ENCODE results near the gene ZNF467. TPM values are rescaled to one million over a fixed set of nuclear protein-coding genes. Genes with fewer than 3 reads are reported as not detected.

Gene ZNF467
- total RNA-seq, 4 donors from 2014 or later: 0.40 to 6.7 (median 4.8) TPM

DNA sequence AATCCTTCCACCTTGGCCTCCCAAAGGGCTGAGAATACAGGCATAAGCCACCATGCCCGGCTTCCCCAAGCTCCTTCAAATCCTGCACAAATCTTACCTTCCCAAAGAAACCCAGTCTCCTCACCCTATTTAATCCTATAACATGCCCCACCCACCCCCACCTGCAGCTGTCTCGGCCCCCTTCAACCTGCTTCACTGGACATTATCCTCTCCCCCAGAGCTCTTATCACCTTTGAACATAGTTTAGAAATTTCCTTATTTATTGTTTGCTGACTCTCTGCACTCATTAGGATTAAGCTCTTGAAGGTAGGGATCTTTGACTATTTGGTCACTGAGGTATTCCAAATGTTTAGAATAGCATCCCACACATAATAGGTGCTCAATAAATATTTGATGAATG is 3.5 kb downstream of the ZNF467 start:
- Histone ChIP-seq H3K36me3 (no peaks in the 10 kb centered on the region), H3K27me3 (peaks cover 44% of the 10 kb centered on the region), H3K27ac (no peak overlapping the region), H3K4me3 (no peak overlapping the region), H3K4me1 (peaks cover 8 to 35% (median 20%) of the 10 kb centered on the region in 4 donors), H3K9me3 (no peaks in the 10 kb centered on the region)
- WGBS, 2 donors (ENCODE audit: low coverage in 1 of 2): 67 to 68% methylated on average over 2 of the region's 2 CpGs
- intact Hi-C loops (cut with DNase I; ENCODE audit: low total_unique reads): no loop called here
- no peak for DNase-seq
- in situ Hi-C loops (cut with MboI; ENCODE audit: low pct_ligation_motif_present in 1 of 4, low pct_unique_long_range_greater_than_20kb in 1 of 4, low sequenced_read_pairs in 3 of 4): no loop called here
- TF ChIP-seq EP300 (IDR thresholded peaks at IDR 0.05; ENCODE audit: low read depth) (no peak), POLR2A (IDR thresholded peaks at IDR 0.05) (no peak), POLR2AphosphoS5 (IDR thresholded peaks at IDR 0.05) (no peak)
- TF ChIP-seq, protein P1, sequence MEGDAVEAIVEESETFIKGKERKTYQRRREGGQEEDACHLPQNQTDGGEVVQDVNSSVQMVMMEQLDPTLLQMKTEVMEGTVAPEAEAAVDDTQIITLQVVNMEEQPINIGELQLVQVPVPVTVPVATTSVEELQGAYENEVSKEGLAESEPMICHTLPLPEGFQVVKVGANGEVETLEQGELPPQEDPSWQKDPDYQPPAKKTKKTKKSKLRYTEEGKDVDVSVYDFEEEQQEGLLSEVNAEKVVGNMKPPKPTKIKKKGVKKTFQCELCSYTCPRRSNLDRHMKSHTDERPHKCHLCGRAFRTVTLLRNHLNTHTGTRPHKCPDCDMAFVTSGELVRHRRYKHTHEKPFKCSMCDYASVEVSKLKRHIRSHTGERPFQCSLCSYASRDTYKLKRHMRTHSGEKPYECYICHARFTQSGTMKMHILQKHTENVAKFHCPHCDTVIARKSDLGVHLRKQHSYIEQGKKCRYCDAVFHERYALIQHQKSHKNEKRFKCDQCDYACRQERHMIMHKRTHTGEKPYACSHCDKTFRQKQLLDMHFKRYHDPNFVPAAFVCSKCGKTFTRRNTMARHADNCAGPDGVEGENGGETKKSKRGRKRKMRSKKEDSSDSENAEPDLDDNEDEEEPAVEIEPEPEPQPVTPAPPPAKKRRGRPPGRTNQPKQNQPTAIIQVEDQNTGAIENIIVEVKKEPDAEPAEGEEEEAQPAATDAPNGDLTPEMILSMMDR (IDR thresholded peaks at IDR 0.05): no peak

- intact Hi-C loops (cut with DNase I; ENCODE audit: low total_unique reads): no loop called here
- DNase-seq: no peak
- no peaks in the 10 kb centered on the region for H3K9me3 ChIP-seq
- peaks cover 45% of the 10 kb centered on the region for H3K27me3 ChIP-seq
- no peaks in the 10 kb centered on the region for H3K36me3 ChIP-seq
- WGBS, 2 donors (ENCODE audit: low coverage in 1 of 2): 95% methylated on average over 6 of the region's 7 CpGs; no CpG with 5 or more reads in 1 of the 2 donors
- TF ChIP-seq EP300 (IDR thresholded peaks at IDR 0.05; ENCODE audit: low read depth): no peak
- TF ChIP-seq POLR2AphosphoS5 (IDR thresholded peaks at IDR 0.05): no peak
- TF ChIP-seq, protein P1 (IDR thresholded peaks at IDR 0.05): no peak
- TF ChIP-seq POLR2A (IDR thresholded peaks at IDR 0.05): no peak
- H3K4me1 ChIP-seq: peaks cover 8 to 26% (median 16%) of the 10 kb centered on the region in 4 donors
- H3K4me3 ChIP-seq: no peak overlapping the region
- in situ Hi-C loops (cut with MboI; ENCODE audit: low pct_ligation_motif_present in 1 of 4, low pct_unique_long_range_greater_than_20kb in 1 of 4, low sequenced_read_pairs in 3 of 4): no loop called here
- H3K27ac ChIP-seq: no peak overlapping the region
Observed at GRCh38 chr7:149768931-149769330, 4.5 kb downstream of the ZNF467 start.

- no peaks in the 10 kb centered on the region for H3K9me3 ChIP-seq
- 78 to 83% methylated on average over 3 to 8 of the region's 8 CpGs for WGBS, 2 donors (ENCODE audit: low coverage in 1 of 2)
Observed at GRCh38 chr7:149767068-149767467, 6.3 kb downstream of the ZNF467 start.

GRCh38 chr7:149766135-149766675 is 7.2 kb downstream of the ZNF467 start:
- intact Hi-C loops (cut with DNase I; ENCODE audit: low total_unique reads) (no loop called here), in situ Hi-C loops (cut with MboI; ENCODE audit: low pct_ligation_motif_present in 1 of 4, low pct_unique_long_range_greater_than_20kb in 1 of 4, low sequenced_read_pairs in 3 of 4) (no loop called here)
- 20 to 71% methylated on average over 6 to 18 of the region's 18 CpGs for WGBS, 2 donors (ENCODE audit: low coverage in 1 of 2)
- peaks cover 4 to 6% (median 5%) of the 10 kb centered on the region in 4 donors for H3K4me1 ChIP-seq
- H3K36me3 ChIP-seq: no peaks in the 10 kb centered on the region
- DNase-seq: no peak
- TF ChIP-seq EP300 (IDR thresholded peaks at IDR 0.05; ENCODE audit: low read depth): no peak
- no peak for TF ChIP-seq POLR2A (IDR thresholded peaks at IDR 0.05)
- TF ChIP-seq, protein P1 (IDR thresholded peaks at IDR 0.05): no peak
- no peak for TF ChIP-seq POLR2AphosphoS5 (IDR thresholded peaks at IDR 0.05)
- no peaks in the 10 kb centered on the region for H3K9me3 ChIP-seq
- H3K27ac ChIP-seq: no peak overlapping the region
- peaks cover 46% of the 10 kb centered on the region for H3K27me3 ChIP-seq
- no peak overlapping the region for H3K4me3 ChIP-seq

More at GRCh38 chr7:149767068-149767467, 6.3 kb downstream of the ZNF467 start:
- Histone ChIP-seq H3K4me3 (no peak overlapping the region), H3K27ac (no peak overlapping the region), H3K36me3 (no peaks in the 10 kb centered on the region), H3K27me3 (peaks cover 46% of the 10 kb centered on the region), H3K4me1 (peaks cover 7 to 10% (median 8%) of the 10 kb centered on the region in 4 donors)
- TF ChIP-seq POLR2AphosphoS5 (IDR thresholded peaks at IDR 0.05): no peak
- TF ChIP-seq, protein P1 (IDR thresholded peaks at IDR 0.05): no peak
- no peak for TF ChIP-seq EP300 (IDR thresholded peaks at IDR 0.05; ENCODE audit: low read depth)
- TF ChIP-seq POLR2A (IDR thresholded peaks at IDR 0.05): no peak
- in situ Hi-C loops (cut with MboI; ENCODE audit: low pct_ligation_motif_present in 1 of 4, low pct_unique_long_range_greater_than_20kb in 1 of 4, low sequenced_read_pairs in 3 of 4) (no loop called here), intact Hi-C loops (cut with DNase I; ENCODE audit: low total_unique reads) (no loop called here)
- no peak for DNase-seq
